ENCODE data around the gene CD93.

CD93 gene

DNA sequence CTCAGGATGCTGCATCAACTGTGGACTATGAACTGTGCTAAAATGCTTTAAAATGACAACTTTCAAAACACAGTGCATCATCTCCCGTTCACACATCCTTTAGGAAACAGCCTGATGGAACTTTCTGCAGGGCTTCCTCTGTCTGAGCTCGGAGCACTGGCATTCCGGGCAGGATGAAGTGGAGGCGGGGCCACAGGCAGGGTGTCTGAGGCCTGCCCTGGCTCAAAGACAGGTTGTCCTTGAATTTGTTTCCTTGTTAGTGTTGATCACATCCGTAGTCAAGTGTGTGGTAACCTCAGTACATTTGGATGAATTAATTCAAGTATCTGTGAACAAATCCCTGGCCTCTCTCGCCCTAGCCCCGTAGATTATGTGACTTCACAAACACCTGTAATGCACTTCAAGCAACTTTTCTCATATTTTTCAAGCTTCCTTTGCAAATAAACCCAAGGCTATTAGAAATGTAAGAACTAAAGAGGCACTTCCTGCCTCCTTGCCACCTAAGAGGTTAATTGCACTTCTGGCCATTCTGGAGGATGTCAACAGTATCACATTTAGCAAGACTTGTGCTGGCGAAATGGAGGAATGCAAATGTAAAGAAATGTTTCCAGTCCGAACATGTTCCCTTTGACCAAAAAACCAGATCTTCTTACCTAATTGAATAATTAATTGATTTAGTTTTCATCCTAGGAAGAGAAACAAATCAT lies 3.1 kb downstream of the CD93 start:
- no peak for DNase-seq

- DNase-seq: no peak
These were observed 4.8 kb downstream of the CD93 start for GRCh38 chr20:23081263-23081819.

GRCh38 chr20:23080521-23080920 lies 5.6 kb downstream of the CD93 start:
- no peak for DNase-seq

- DNase-seq: no peak
These were observed 6.2 kb downstream of the CD93 start for GRCh38 chr20:23079926-23080325.

GRCh38 chr20:23079016-23079351 lies 7.1 kb downstream of the CD93 start:
- no peak for DNase-seq

- no peak for DNase-seq
These were observed 7.6 kb downstream of the CD93 start for GRCh38 chr20:23078351-23079015.

- DNase-seq: no peak
These were observed 8.8 kb downstream of the CD93 start for GRCh38 chr20:23077277-23077676.

DNA sequence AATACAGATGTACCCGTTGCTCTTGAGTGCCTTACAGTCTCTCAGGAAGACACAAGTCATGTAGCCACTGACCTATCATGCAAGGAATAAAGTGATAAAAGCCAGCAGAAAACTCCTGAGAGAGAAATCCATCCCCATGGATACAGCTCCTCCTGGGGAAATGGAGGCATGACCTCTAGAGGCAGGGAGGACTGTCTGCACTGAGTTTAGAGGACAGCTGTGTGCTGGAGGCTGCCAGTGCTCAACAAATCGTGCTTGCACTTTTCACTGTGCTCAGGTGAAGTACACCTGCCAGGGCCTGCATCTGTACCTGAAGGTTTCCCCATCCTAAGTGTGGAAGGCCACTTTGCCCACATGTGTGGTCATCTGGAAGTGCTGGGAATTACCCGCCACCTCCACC lies 12.1 kb downstream of the CD93 start:
- DNase-seq: no peak

- DNase-seq: no peak
These were observed 13.1 kb downstream of the CD93 start for GRCh38 chr20:23072892-23073586.

GRCh38 chr20:23071996-23072395 lies 14.1 kb downstream of the CD93 start:
- DNase-seq: no peak

- no peak for DNase-seq
These were observed 14.7 kb downstream of the CD93 start for GRCh38 chr20:23071398-23071797.

DNA sequence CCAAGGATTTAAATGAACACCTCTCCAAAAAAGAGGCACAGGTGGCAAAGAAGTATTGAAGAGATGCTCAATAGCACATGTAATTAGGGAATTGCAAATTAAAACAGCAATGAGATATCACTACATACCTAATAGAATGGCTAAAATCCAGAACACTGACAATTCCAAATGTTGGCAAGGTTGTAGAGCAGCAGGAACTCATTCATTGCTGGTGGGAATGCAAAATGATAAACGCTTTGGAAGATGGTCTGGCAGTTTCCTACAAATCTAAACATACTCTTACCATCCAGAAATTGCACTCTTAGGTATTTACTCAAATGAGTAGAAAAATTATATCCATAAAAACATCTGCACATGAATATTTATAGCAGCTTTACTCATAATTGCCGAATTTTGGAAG lies 17.0 kb downstream of the CD93 start:
- DNase-seq: no peak

DNA sequence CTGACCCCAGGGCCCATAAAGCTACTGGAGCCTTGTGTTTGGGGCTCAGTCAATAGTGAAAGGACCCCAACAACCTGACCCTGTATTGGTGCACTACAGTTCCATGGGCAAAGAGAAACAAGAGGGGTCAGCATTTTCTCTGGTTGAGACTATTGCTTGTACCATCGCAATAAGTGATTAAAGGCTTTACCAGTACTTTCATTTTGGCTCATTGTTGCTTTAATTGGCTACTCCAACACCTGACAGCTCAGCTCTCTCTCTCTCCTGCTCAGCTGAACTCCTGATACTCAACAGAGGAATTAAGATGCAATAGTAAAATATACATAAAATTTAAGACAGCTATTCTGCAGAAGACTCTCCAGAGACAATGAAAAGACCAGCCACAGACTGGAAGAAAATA lies 17.8 kb downstream of the CD93 start:
- no peak for DNase-seq

- no peak for DNase-seq
These were observed 19.4 kb downstream of the CD93 start for GRCh38 chr20:23066772-23067171.

GRCh38 chr20:23065266-23066201 lies 20.6 kb downstream of the CD93 start:
- no peak for DNase-seq

DNA sequence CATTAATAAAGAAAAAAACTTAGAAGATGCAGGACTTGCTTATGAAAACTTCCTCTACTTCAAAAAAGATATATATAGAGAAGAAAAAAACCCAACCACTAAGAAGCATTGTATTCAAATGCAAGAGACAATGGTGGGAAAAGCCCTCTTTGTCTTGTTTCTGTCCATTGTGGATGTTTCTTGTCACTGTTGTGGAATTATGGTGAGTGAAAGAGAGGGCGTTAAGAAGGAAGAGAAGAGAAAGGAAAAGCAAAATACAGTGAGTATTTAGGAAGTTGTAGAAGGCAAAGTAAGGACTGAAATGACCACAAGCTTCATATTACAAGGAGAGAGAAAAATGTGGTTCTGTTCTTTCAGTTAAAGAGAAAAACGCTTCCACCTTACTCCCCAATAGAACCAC lies 22.5 kb downstream of the CD93 start:
- no peak for DNase-seq

GRCh38 chr20:23063168-23063567 lies 23.0 kb downstream of the CD93 start:
- DNase-seq: no peak

GRCh38 chr20:23062632-23063031 lies 23.5 kb downstream of the CD93 start:
- no peak for DNase-seq

DNA sequence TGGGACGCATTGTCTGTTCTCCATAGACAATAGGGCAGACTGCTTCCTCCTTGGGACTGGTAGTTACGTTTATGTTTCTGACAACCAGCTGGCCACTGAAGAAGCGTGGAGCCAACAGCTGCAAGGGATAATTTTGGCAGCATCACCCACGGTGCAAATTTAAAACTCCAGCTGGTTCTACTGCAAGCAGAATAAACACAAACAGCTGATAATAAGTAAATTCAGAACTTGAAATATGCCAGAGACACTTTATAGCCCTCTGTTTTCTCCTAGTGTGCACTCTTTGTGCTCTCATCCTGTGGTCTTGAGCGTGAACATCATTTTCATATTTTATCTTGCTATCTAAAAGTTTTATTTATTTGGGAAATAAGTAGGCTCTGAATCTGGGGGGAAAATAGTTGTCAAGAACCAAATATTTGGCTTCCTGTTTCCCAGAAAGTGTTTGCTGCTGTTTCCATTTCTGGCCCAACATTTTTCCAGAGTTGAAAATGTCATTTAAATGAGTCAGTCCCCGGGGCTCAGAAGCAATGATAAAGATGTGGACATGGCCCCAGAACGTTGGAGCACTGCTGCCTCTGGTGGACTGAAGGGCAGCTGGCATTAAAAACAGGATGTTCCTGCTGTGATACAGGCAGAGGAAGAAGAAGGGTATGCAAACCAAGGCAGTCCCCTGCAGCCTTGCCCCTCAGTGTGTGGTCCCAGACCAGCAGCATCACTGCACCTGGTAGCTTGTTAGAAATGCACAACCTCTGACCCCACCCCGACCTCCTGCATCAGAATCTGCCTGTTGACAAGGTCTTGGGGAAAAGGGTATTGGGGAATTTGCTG lies 24.2 kb downstream of the CD93 start:
- DNase-seq: no peak

DNA sequence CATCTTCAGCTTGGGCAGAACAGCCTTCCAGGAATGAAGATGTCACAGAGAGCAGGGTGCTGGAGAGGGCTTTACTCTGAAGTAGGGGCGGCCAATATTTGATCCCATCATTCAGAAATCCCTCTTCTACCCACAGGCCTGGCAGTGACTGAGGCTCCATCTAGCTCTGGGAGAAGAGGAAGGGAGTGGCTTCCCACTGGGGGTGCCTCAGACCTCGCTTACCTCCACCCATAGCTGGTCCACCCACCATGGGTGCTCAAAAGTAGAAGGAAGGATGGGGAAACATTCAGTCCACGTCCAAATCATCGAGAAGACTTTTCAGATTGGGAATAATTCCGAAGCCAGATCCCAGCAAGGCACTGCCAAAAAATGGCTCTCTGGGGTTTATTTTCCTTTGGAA lies 24.9 kb downstream of the CD93 start:
- no peak for DNase-seq

DNA sequence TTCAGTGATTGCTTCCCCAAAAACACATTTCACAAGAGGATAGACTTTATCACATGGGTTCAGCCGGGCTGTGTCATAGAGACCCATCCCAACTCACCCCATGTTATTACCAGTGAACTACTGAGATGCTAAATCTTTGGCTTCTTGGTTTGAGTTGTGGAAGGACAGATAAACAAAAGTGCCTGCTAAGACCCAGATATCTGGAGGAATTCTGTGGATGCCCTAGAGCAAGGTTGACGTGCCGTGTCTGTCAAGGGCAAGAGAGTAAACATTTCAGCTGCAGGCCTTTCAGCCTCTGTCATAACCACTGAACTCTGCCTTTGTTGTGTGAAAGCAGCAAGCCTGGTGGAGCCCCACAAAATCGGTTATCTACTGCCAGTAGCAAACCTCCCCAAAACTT lies 25.5 kb downstream of the CD93 start:
- DNase-seq: no peak

- no peak for DNase-seq
These were observed 26.3 kb downstream of the CD93 start for GRCh38 chr20:23059846-23060245.

Measured in stimulated activated CD4-positive, alpha-beta T cell treated with anti-CD3 and anti-CD28 coated beads, Interleukin-4, amount 100 ng/mL, for 1 hour (primary cell).